Measurements from ENCODE around the gene DYNLRB1.

Gene DYNLRB1

DNA sequence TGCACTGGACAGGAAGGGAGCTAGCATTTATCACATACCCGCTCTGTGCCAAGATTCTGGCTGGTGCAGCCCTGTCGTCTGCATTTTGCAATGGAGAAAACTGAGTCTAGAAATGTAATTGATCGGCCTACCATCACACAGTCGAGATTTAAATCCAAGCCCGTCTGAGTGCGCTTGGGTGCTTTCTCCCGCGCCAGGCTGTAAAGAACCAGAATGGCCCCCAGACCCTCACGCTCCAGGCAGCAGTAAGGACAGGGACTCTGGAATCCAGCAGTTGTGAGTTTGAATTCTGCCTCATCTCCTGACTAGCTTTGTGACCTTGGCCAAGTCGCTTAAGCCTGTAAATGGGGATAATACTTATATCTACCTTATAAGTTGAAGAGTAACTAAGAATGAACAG is 10.8 kb downstream of the DYNLRB1 start:
- no peaks in the 10 kb centered on the region; the same call in 1 of the 2 replicates for H3K4me1 ChIP-seq (ENCODE audit: insufficient read depth, low read length)
- no peaks in the 10 kb centered on the region for H3K9me3 ChIP-seq (ENCODE audit: insufficient read depth, low read depth, low read length)
- H3K36me3 ChIP-seq (ENCODE audit: insufficient read depth, low read depth, low read length): peaks cover 66% of the 10 kb centered on the region
- H3K27me3 ChIP-seq (ENCODE audit: insufficient read depth, low read length): no peaks in the 10 kb centered on the region
- H3K27ac ChIP-seq (ENCODE audit: low read length): no peak overlapping the region
- no peak overlapping the region for H3K4me3 ChIP-seq (ENCODE audit: low read length)
- H3K9ac ChIP-seq (ENCODE audit: low read depth, low read length): no peak overlapping the region

DNA sequence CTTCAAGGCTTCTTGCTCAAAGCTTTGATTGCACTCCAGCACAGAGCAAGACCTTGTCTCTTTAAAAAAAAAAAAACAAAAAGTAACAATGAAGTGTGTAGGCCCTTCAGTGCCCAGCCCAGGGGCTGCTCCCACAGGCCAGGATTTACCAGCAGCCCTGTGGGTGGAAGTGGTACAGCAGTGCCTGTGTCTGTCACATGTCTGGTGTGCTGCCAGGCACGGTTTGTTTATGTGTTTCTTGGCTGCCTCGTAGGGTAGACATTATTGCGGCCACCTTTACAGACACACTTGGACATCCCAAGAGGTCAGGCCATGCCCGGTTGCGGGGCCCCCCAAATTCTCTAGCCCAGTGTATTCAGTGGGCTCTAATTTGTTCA is 12.7 kb downstream of the DYNLRB1 start:
- no peaks in the 10 kb centered on the region; the same call in 1 of the 2 replicates for H3K4me1 ChIP-seq (ENCODE audit: insufficient read depth, low read length)

DNA sequence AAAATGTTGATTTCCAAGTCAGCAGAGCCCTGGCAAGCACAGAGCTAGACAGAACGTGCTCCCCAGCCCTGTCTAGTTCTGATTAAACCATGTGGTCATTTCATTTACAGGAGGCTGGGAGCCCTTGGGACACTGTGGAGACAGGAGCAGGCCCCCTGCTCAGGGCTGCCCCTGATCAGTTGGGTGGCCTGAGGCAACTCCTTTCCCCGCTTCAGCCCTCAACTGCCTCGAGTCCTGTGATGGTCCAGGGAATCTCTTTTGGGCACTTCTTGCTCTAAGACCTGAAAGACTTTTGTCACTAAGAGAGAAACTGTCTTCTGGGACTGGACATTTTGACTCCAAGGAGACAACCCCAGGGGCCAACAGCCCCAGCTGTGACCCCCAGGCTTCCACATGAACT is 13.5 kb downstream of the DYNLRB1 start:
- no peak overlapping the region for H3K9ac ChIP-seq (ENCODE audit: low read depth, low read length)
- H3K4me1 ChIP-seq (ENCODE audit: insufficient read depth, low read length): no peaks in the 10 kb centered on the region; the same call in 1 of the 2 replicates
- peaks cover 83% of the 10 kb centered on the region for H3K36me3 ChIP-seq (ENCODE audit: insufficient read depth, low read depth, low read length)
- H3K27me3 ChIP-seq (ENCODE audit: insufficient read depth, low read length): no peaks in the 10 kb centered on the region
- no peak overlapping the region for H3K27ac ChIP-seq (ENCODE audit: low read length)
- no peak overlapping the region for H3K4me3 ChIP-seq (ENCODE audit: low read length)
- H3K9me3 ChIP-seq (ENCODE audit: insufficient read depth, low read depth, low read length): no peaks in the 10 kb centered on the region

More for the DNA sequence above, 12.7 kb downstream of the DYNLRB1 start:
- Histone ChIP-seq H3K27me3 (ENCODE audit: insufficient read depth, low read length) (no peaks in the 10 kb centered on the region), H3K27ac (ENCODE audit: low read length) (no peak overlapping the region), H3K9ac (ENCODE audit: low read depth, low read length) (no peak overlapping the region), H3K4me3 (ENCODE audit: low read length) (no peak overlapping the region), H3K36me3 (ENCODE audit: insufficient read depth, low read depth, low read length) (peaks cover 80% of the 10 kb centered on the region), H3K9me3 (ENCODE audit: insufficient read depth, low read depth, low read length) (no peaks in the 10 kb centered on the region)

DNA sequence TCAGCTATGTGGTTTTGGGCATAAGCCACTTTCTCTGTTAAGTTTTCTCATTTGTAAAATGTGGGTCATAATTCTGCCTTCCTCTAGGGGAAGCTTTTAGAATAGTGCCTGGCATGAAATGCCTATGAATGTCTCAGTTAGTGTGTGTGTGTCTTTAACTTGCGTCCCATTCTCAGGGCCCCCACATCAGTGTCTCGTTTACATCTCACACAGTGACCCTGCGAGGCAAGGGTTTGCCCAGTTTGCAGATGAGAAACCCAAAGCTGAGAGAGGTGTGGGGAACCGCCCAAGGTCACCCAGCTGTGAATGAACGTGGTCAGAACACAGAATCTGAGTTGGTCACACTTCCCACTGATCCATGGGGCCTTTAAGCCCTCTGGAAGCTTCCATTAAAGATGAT is 14.1 kb downstream of the DYNLRB1 start:
- H3K9me3 ChIP-seq (ENCODE audit: insufficient read depth, low read depth, low read length): no peaks in the 10 kb centered on the region
- no peaks in the 10 kb centered on the region for H3K27me3 ChIP-seq (ENCODE audit: insufficient read depth, low read length)
- no peak overlapping the region for H3K9ac ChIP-seq (ENCODE audit: low read depth, low read length)
- H3K4me3 ChIP-seq (ENCODE audit: low read length): no peak overlapping the region
- H3K4me1 ChIP-seq (ENCODE audit: insufficient read depth, low read length): no peaks in the 10 kb centered on the region; the same call in 1 of the 2 replicates
- H3K27ac ChIP-seq (ENCODE audit: low read length): no peak overlapping the region
- H3K36me3 ChIP-seq (ENCODE audit: insufficient read depth, low read depth, low read length): peaks cover 89% of the 10 kb centered on the region

DNA sequence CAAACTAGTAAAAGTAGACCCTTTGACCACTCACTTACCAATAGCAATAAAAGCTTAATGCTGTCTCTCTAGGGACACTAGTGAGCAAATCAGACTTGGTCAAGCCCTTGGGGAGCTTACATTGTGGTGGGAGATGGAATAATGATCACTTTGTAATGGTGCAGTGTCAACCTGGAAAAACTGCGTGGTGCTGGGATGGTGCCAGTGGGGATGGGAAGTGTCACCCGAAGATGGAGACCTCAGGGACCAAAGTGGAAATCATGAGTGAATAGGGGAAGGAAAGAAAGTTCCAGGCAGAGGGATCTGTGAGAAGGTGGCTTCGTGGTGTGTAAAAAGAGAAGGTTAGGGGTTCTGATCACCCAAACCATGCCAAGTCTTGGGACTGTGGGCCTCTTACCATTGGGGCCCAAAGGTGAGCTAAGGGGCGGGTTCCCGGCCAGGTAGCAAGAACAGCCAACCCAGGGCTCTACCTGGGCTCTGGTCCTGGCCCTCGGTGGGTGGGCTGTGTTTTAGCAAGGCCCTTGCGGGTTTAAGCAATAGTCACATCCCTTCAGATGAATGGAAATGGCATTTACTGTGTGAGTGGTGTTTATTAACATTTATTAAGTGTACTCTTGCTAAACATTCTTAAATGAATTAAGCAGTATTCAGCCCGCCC is 15.5 kb downstream of the DYNLRB1 start:
- no peak overlapping the region for H3K27ac ChIP-seq (ENCODE audit: low read length)
- no peaks in the 10 kb centered on the region for H3K9me3 ChIP-seq (ENCODE audit: insufficient read depth, low read depth, low read length)
- H3K9ac ChIP-seq (ENCODE audit: low read depth, low read length): no peak overlapping the region
- H3K27me3 ChIP-seq (ENCODE audit: insufficient read depth, low read length): no peaks in the 10 kb centered on the region
- H3K4me3 ChIP-seq (ENCODE audit: low read length): no peak overlapping the region
- peaks cover 89% of the 10 kb centered on the region for H3K36me3 ChIP-seq (ENCODE audit: insufficient read depth, low read depth, low read length)
- H3K4me1 ChIP-seq (ENCODE audit: insufficient read depth, low read length): no peaks in the 10 kb centered on the region

DNA sequence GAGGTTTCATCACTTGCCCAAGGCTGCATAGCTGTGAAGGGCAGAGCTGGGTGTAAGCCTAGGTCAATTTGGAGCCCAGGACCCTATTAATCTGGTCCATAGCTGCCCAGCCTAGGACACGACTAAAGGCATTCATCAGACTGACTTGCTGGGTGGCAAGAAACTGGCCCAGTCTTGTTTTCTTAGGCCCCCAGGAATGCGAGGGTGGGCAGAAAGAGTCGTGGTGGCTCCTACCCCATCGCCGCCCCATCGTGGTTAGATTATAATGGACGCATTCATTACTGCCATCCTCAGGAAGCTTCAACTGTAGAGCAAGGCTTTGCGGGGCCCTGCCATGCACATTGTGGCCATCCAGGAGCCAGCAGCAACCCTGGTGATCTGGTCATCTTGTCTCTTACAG is 16.1 kb downstream of the DYNLRB1 start:
- no peaks in the 10 kb centered on the region for H3K4me1 ChIP-seq (ENCODE audit: insufficient read depth, low read length)
- no peaks in the 10 kb centered on the region for H3K27me3 ChIP-seq (ENCODE audit: insufficient read depth, low read length)
- peaks cover 89% of the 10 kb centered on the region for H3K36me3 ChIP-seq (ENCODE audit: insufficient read depth, low read depth, low read length)
- no peak overlapping the region for H3K4me3 ChIP-seq (ENCODE audit: low read length)
- no peak overlapping the region for H3K27ac ChIP-seq (ENCODE audit: low read length)
- no peak overlapping the region for H3K9ac ChIP-seq (ENCODE audit: low read depth, low read length)
- no peaks in the 10 kb centered on the region for H3K9me3 ChIP-seq (ENCODE audit: insufficient read depth, low read depth, low read length)

DNA sequence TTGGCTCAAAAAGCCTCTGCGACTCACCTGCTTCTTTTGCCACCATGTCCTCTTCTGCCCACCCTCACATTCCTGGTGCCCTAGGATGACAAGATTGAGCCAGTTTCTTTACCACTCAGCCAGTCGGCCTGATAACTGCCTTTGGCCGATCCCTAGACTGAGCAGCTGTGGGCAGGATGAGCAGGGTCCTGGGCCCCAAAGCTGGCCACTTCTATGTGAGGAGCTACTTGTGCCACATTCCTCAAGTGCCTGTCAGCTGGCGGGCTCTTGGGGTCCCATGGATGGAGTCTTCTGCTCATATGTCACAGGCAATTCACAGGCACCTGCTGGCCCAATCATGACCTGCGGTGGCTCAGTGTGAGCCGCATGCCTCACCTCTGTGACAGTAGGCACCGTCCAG is 16.5 kb downstream of the DYNLRB1 start:
- Histone ChIP-seq H3K4me3 (ENCODE audit: low read length) (no peak overlapping the region), H3K4me1 (ENCODE audit: insufficient read depth, low read length) (no peaks in the 10 kb centered on the region), H3K9me3 (ENCODE audit: insufficient read depth, low read depth, low read length) (no peaks in the 10 kb centered on the region), H3K27me3 (ENCODE audit: insufficient read depth, low read length) (no peaks in the 10 kb centered on the region), H3K9ac (ENCODE audit: low read depth, low read length) (no peak overlapping the region), H3K36me3 (ENCODE audit: insufficient read depth, low read depth, low read length) (peaks cover 89% of the 10 kb centered on the region), H3K27ac (ENCODE audit: low read length) (no peak overlapping the region)

DNA sequence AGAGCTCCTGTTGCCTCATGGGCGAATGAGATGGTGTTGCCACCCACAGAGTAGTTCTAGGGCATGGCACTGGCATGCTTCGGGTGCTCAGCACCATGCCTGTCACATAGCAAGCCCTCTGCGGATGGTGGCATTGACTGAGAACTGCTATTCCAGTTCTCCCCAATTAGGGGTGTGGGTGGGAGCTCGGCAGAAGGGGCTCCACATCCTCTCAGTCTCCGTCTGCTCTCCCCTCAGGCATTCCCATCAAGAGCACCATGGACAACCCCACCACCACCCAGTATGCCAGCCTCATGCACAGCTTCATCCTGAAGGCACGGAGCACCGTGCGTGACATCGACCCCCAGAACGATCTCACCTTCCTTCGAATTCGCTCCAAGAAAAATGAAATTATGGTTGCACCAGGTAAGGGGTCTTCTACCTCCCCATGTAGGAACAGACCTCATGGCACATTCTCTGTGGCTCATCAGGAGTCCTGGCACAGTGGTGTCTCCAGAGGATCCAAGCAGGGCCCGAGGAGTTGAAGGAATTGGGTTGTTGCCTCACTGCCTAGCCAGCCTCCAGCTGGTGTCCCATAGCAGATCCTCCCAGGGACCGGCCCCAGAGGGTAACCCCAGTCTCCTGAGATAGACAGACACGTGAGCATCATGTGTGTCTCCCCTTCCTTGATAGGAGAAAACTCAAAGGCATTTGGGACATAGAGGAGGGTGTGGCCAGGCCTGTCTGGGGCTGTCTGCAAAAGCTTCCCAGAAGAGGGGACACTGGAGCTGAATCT is 18.4 kb downstream of the DYNLRB1 start:
- Histone ChIP-seq H3K27me3 (ENCODE audit: insufficient read depth, low read length) (no peaks in the 10 kb centered on the region), H3K4me3 (ENCODE audit: low read length) (no peak overlapping the region), H3K36me3 (ENCODE audit: insufficient read depth, low read depth, low read length) (peaks cover 79% of the 10 kb centered on the region), H3K27ac (ENCODE audit: low read length) (no peak overlapping the region), H3K4me1 (ENCODE audit: insufficient read depth, low read length) (no peaks in the 10 kb centered on the region), H3K9me3 (ENCODE audit: insufficient read depth, low read depth, low read length) (no peaks in the 10 kb centered on the region), H3K9ac (ENCODE audit: low read depth, low read length) (no peak overlapping the region)

DNA sequence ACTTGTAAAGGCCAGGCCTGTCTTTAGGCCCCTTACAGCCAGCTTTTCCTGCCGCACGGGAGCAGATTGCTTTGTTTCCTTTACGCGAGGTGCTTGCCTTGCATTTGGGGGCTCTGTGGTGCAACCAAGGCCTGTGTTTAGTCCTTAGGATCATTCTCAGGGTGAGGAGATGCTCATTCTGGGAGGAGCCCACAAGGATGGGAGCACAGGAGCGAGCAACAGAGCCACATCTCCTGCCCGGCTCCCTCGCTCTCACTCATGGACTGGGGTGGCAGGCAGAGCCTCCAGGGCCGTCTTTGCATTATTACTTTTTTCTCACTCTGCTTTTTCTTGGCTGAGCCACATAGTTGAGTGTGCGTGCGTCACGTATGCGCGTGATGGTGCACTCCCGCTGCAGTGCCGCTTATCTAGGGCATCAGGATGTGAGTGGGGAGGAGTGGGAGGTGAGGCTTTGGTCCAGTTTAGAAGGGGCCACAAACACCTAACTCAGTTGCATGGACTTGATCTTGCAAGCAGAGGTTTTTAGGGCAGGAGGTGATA is 19.1 kb downstream of the DYNLRB1 start:
- Histone ChIP-seq H3K9me3 (ENCODE audit: insufficient read depth, low read depth, low read length) (no peaks in the 10 kb centered on the region), H3K27ac (ENCODE audit: low read length) (no peak overlapping the region), H3K36me3 (ENCODE audit: insufficient read depth, low read depth, low read length) (peaks cover 78% of the 10 kb centered on the region), H3K9ac (ENCODE audit: low read depth, low read length) (no peak overlapping the region), H3K4me3 (ENCODE audit: low read length) (no peak overlapping the region), H3K4me1 (ENCODE audit: insufficient read depth, low read length) (no peaks in the 10 kb centered on the region), H3K27me3 (ENCODE audit: insufficient read depth, low read length) (no peaks in the 10 kb centered on the region)

DNA sequence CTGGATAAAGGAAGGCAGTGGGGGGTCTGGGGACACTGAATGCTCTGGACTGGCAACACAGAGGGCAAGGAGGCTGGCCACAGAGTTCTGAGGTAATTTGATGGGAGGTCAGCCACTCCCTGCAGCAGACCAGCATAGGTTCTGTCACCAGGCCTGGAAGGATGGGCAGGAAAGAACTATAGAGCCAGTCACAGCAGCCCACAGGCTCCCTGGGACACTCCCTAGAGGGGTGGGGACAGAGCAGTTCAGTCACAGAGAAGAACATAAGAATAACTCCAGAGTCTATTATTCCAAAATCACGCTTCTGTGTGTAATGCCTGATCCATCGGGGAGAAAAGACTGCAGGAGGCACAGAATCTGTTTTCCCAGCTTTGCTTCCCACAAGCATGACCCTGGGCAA is 19.6 kb downstream of the DYNLRB1 start:
- H3K36me3 ChIP-seq (ENCODE audit: insufficient read depth, low read depth, low read length): peaks cover 78% of the 10 kb centered on the region
- no peaks in the 10 kb centered on the region for H3K4me1 ChIP-seq (ENCODE audit: insufficient read depth, low read length)
- H3K9ac ChIP-seq (ENCODE audit: low read depth, low read length): no peak overlapping the region
- H3K4me3 ChIP-seq (ENCODE audit: low read length): no peak overlapping the region
- no peaks in the 10 kb centered on the region for H3K9me3 ChIP-seq (ENCODE audit: insufficient read depth, low read depth, low read length)
- H3K27ac ChIP-seq (ENCODE audit: low read length): no peak overlapping the region
- H3K27me3 ChIP-seq (ENCODE audit: insufficient read depth, low read length): no peaks in the 10 kb centered on the region

DNA sequence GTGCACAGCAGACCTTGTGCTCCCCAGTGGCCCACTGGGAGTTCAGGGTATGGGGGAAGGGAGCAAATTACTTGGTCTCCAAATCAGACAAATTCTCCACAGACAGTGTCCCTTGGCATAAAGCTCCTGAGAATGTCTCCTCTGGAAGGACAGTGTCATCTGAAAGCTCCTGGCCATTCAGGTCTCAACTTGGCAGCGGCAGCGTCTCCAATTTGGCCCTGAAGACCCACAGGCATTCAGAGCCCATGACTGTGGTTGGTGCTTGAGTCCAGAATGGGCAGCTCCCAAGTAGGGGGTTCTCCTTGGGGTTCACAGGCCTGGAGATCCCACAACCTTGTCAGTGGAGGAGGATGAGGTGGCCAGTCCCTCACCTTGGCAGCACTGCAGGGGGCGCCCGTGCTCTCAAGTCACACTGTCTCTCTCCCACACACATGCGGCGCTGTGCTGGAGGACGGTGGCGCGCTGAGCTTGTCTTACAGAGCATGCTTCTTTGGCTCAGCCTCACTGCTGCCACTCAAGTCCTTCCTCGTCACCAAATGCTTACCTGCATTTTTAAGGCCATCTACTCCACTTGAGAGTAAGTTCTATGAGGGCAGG is 20.7 kb downstream of the DYNLRB1 start:
- no peaks in the 10 kb centered on the region for H3K4me1 ChIP-seq (ENCODE audit: insufficient read depth, low read length)
- H3K27me3 ChIP-seq (ENCODE audit: insufficient read depth, low read length): no peaks in the 10 kb centered on the region
- H3K4me3 ChIP-seq (ENCODE audit: low read length): no peak overlapping the region
- H3K9me3 ChIP-seq (ENCODE audit: insufficient read depth, low read depth, low read length): no peaks in the 10 kb centered on the region
- H3K36me3 ChIP-seq (ENCODE audit: insufficient read depth, low read depth, low read length): peaks cover 78% of the 10 kb centered on the region
- no peak overlapping the region for H3K9ac ChIP-seq (ENCODE audit: low read depth, low read length)
- no peak overlapping the region for H3K27ac ChIP-seq (ENCODE audit: low read length)

DNA sequence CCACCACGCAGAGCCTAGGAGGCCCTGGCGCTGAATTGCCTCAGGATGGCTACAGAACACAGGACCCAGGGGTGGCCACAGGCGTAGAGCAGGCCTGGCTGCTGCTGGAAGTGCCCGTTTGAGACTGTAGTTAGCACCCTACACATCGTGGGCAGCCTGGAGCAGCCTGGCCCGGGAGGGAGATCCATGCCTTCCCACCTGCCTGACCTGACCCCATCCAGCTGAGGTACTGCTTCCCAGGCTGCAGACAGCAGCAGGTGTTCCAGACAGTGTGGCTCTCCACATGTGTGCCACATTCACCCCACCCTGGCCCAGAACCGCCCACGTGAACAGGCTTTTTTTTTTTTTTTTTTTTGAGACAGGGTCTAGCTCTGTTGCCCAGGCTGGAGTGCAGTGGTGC is 21.4 kb downstream of the DYNLRB1 start:
- Histone ChIP-seq H3K27ac (ENCODE audit: low read length) (no peak overlapping the region), H3K36me3 (ENCODE audit: insufficient read depth, low read depth, low read length) (peaks cover 70% of the 10 kb centered on the region), H3K4me1 (ENCODE audit: insufficient read depth, low read length) (no peaks in the 10 kb centered on the region)

More for the DNA sequence above, 21.4 kb downstream of the DYNLRB1 start:
- H3K9me3 ChIP-seq (ENCODE audit: insufficient read depth, low read depth, low read length): no peaks in the 10 kb centered on the region
- no peak overlapping the region for H3K9ac ChIP-seq (ENCODE audit: low read depth, low read length)
- no peaks in the 10 kb centered on the region for H3K27me3 ChIP-seq (ENCODE audit: insufficient read depth, low read length)
- no peak overlapping the region for H3K4me3 ChIP-seq (ENCODE audit: low read length)

Measured in iPS-20b (cell line).